HEK293T (cell line): ENCODE data around the gene RBM10.
A peak's percentile ranks its signal among the peaks of the same experiment; 100 is the strongest.

Experiments used
- CTCF ChIA-PET: fragments of 350-600 bp; formaldehyde crosslinking; extraction: SDS; loops from one replicate; lab custom pipeline; 2021; ENCODE audit warnings: antibody characterized with exemption, inconsistent platforms; lab: Yijun Ruan, JAX
- POLR2A ChIA-PET: fragments of 350-600 bp; formaldehyde crosslinking; extraction: SDS; loops from one replicate; lab custom pipeline; 2020; ENCODE audit warnings: antibody characterized with exemption, inconsistent platforms; lab: Yijun Ruan, JAX
- DNase-seq: peaks from one replicate; pipeline ENCODE4 v3.0.0; 2012; ENCODE audit warnings: mixed read lengths; ENCODE audit errors: extremely low spot score
- ARNT ChIP-seq: fragments of 450-650 bp; IDR thresholded peaks from 2 replicates; pipeline ENCODE4 v1.6.1; 2017; ENCODE audit warnings: mild to moderate bottlenecking
- BHLHE40 ChIP-seq: fragments of 450-650 bp; IDR thresholded peaks from 2 replicates; pipeline ENCODE4 v1.6.1; 2016; ENCODE audit warnings: mild to moderate bottlenecking, moderate library complexity, borderline replicate concordance
- CTBP1 ChIP-seq: fragments of 450-650 bp; IDR thresholded peaks from 2 replicates; pipeline ENCODE4 v1.6.1; 2016; ENCODE audit warnings: borderline replicate concordance
- ELF4 ChIP-seq: fragments of 450-650 bp; IDR thresholded peaks from 2 replicates; pipeline ENCODE4 v1.6.1; 2017; ENCODE audit warnings: antibody characterized with exemption
- FOXA1 ChIP-seq: fragments of 450-650 bp; IDR thresholded peaks from 2 replicates; pipeline ENCODE4 v1.6.1; 2016; ENCODE audit warnings: mild to moderate bottlenecking
- FOXK2 ChIP-seq: fragments of 450-650 bp; IDR thresholded peaks from 2 replicates; pipeline ENCODE4 v1.6.1; 2016; ENCODE audit warnings: mild to moderate bottlenecking
- FOXM1 ChIP-seq: fragments of 450-650 bp; IDR thresholded peaks from 2 replicates; pipeline ENCODE4 v1.6.1; 2017; ENCODE audit warnings: mild to moderate bottlenecking, borderline replicate concordance
- HDGF ChIP-seq: fragments of 450-650 bp; IDR thresholded peaks from 2 replicates; pipeline ENCODE4 v1.6.1; 2017; ENCODE audit warnings: antibody characterized with exemption, borderline replicate concordance
- L3MBTL2 ChIP-seq: fragments of 450-650 bp; conservative IDR thresholded peaks from 2 replicates; pipeline ENCODE4 v1.6.1; 2016; ENCODE audit warnings: mild to moderate bottlenecking
- LEF1 ChIP-seq: fragments of 450-650 bp; IDR thresholded peaks from 2 replicates; pipeline ENCODE4 v1.6.1; 2017; ENCODE audit warnings: mild to moderate bottlenecking, borderline replicate concordance
- NFRKB ChIP-seq: fragments of 450-650 bp; IDR thresholded peaks from 2 replicates; pipeline ENCODE4 v1.6.1; 2016; ENCODE audit warnings: mild to moderate bottlenecking, moderate library complexity
- SP1 ChIP-seq: fragments of 450-650 bp; IDR thresholded peaks from 2 replicates; pipeline ENCODE4 v1.6.1; 2017
- SUZ12 ChIP-seq: fragments of 450-650 bp; IDR thresholded peaks from 2 replicates; pipeline ENCODE4 v1.6.1; 2016; ENCODE audit warnings: mild to moderate bottlenecking
- TARDBP ChIP-seq: fragments of 450-650 bp; IDR thresholded peaks from 2 replicates; pipeline ENCODE4 v1.6.1; 2016
- ZNF384 ChIP-seq: fragments of 450-650 bp; IDR thresholded peaks from 2 replicates; pipeline ENCODE4 v1.6.1; 2016
- TF ChIP-seq, protein P1 (sequence below): fragments of 450-650 bp; IDR thresholded peaks from 2 replicates; pipeline ENCODE4 v1.6.1; 2016

Gene RBM10

DNA sequence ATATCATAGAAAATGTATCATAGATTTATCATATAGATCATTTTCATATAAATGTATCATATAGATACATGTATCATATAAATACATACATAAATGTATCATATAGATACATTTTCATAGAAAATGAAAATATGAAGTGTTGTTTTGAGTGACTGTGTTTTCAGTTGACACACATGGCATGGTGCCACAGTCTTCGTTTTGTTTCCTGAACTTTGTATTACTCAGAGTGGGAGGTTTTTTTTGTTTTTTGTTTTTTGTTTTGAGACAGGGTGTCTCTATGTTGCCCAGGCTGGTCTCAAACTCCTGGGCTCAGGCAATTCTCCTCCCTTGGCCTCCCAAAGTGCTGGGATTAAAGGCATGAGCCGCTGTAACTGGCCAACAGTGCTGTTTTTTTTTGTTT, 3.9 kb downstream of the RBM10 start:
- ChIA-PET CTCF (no interaction called here), POLR2A (no interaction called here)
- TF ChIP-seq HDGF: no peak
- TF ChIP-seq SUZ12: no peak
- no peak for TF ChIP-seq CTBP1
- no peak for TF ChIP-seq TARDBP
- TF ChIP-seq FOXA1: no peak
- no peak for TF ChIP-seq BHLHE40
- TF ChIP-seq, protein P1, sequence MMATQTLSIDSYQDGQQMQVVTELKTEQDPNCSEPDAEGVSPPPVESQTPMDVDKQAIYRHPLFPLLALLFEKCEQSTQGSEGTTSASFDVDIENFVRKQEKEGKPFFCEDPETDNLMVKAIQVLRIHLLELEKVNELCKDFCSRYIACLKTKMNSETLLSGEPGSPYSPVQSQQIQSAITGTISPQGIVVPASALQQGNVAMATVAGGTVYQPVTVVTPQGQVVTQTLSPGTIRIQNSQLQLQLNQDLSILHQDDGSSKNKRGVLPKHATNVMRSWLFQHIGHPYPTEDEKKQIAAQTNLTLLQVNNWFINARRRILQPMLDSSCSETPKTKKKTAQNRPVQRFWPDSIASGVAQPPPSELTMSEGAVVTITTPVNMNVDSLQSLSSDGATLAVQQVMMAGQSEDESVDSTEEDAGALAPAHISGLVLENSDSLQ: no peak
- no peak for TF ChIP-seq FOXM1
- TF ChIP-seq ELF4: no peak
- no peak for TF ChIP-seq ZNF384
- TF ChIP-seq ARNT: no peak
- DNase-seq: no peak

DNA sequence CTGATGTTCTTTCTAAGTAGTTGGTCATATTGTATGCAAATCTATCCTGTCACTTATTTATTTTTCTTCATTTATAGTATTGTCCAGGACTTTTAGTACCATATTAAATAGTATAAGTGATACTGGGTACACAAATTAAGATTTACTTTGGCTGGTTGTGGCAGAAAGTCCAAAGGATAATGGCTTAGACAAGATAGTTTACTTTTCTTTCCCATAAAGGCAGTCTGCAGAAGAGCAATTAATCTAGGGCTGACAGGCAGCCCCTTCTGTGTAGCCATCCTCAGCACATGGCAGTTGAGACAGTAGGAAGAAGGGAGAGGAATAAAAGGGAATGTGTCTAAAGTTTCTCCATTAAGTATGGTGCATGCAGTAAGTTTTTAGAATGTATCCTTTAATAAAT, 6.4 kb downstream of the RBM10 start:
- ChIA-PET POLR2A (interaction anchor here (1.0 to 2.3 kb wide), 2 partner anchors 10 to 23 kb away, joined by 3 to 8 read pairs; no protein-coding TSS in a partner anchor), CTCF (interaction anchor here (0.6 kb wide), 1 partner anchor 82 kb away, joined by 3 read pairs; no protein-coding TSS in a partner anchor)
- DNase-seq: no peak
- no peak for TF ChIP-seq NFRKB
- TF ChIP-seq SUZ12: no peak
- TF ChIP-seq BHLHE40: no peak
- TF ChIP-seq, protein P1: peak; percentile 61; the same call in 1 of the 2 replicates

DNA sequence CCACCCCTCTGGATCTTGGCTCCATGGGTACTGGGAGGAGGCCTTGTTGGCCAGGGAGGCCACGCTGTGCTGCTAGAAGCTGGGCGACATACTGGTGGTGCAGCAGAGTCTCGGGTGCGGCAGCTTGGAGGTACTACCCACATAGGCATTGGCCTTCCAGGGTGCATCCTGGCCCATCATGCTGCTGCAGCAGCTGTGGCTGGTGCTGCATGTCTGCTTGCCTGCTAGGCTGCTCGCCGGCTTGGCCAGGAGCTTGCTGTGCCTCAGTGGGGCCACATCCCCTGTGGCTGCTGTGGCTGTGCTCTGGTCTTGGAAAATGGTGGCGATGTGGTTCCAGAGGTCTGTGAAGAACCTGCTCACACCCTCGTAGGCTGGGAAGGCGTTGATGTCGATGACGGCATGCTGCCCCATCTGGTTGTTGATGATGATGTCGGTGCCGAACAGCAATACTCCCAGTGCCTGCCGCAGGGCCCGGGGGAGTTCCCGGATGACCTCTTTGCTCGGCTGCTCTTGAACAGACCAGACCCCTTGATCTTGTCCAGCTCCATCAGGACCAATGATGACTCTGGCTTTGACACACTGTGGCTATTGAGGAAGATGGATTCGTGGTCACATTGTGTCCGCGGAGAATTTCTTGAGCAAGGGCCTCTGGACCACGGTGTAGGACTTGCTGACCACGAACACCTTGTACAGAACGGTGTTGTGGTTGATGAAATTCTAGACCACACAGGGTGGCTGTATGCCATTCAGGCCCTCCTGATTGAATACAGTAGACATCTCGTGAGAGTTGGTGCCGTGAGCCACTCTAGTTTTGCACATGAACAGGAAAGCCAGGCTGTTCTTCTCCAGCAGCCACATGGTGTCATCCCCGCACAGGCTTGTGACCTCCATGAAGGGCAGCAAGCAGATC, 11.8 kb downstream of the RBM10 start:
- DNase-seq: peak; percentile 2
- POLR2A ChIA-PET: interaction anchor here (0.8 kb wide), 1 partner anchor 12 kb away, joined by 3 read pairs; the partner anchor contains the start of gene RBM10
- CTCF ChIA-PET: interaction anchor here (1.8 kb wide), 1 partner anchor 12 kb away, joined by 4 read pairs; the partner anchor contains the start of genes NDUFB11 and RBM10
- TF ChIP-seq, protein P1: no peak
- TF ChIP-seq BHLHE40 (no peak), NFRKB (no peak), ARNT (no peak), ELF4 (no peak), SP1 (no peak), LEF1 (no peak), FOXM1 (no peak), FOXK2 (no peak), L3MBTL2 (no peak), FOXA1 (no peak)

DNA sequence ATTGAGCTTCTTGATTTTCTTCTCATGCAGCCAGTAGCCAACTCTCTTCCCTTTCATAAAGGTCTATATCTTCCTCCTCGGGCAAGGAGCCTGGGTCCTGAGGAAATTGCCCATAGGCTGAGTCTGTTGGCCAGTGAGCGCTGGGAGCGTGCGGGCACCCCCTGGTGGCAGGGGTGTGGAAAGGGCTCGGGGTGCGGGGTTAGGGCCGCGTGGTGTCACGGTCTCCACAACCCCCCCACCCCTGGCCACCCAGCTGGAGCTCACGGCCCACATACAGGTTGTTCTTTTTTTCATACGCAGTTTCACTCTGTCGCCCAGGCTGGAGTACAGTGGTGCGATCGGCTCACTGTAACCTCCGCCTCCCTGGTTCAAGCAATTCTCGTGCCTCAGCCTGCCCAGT, 13.1 kb downstream of the RBM10 start:
- ChIA-PET POLR2A (interaction anchor here (1.0 kb wide), 1 partner anchor 13 kb away, joined by 3 read pairs; the partner anchor contains the start of genes NDUFB11 and RBM10), CTCF (interaction anchor here (1.8 kb wide), 1 partner anchor 13 kb away, joined by 4 read pairs; the partner anchor contains the start of genes NDUFB11 and RBM10)
- no peak for TF ChIP-seq ELF4
- TF ChIP-seq NFRKB: no peak
- TF ChIP-seq SP1: no peak
- no peak for TF ChIP-seq ZNF384
- no peak for TF ChIP-seq FOXK2
- no peak for TF ChIP-seq BHLHE40
- no peak for TF ChIP-seq ARNT
- no peak for TF ChIP-seq SUZ12
- no peak for TF ChIP-seq TARDBP
- no peak for TF ChIP-seq FOXM1
- TF ChIP-seq L3MBTL2: no peak
- TF ChIP-seq FOXA1: no peak
- TF ChIP-seq, protein P1: no peak
- DNase-seq: no peak

DNA sequence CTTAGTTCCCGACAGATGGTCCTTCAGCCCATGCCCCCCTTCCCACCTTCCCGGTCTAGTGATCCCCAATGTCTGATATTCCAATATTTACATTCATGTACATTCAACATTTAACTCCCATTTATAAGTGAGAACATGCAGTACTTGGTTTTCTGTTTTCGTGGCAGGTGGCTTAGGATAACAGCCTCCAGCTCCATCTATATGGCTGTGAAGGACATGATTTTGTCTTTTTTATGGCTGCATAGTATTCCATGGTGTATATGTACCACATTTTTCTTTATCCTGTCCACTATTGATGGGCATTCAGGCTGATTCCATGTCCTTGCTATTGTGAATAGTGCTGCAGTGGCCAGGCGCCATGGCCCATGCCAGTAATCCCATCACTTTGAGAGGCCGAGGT, 13.8 kb downstream of the RBM10 start:
- TF ChIP-seq BHLHE40: no peak
- TF ChIP-seq SP1: no peak
- no peak for TF ChIP-seq FOXK2
- no peak for TF ChIP-seq HDGF
- TF ChIP-seq ZNF384: no peak
- TF ChIP-seq ARNT: no peak
- no peak for TF ChIP-seq TARDBP
- no peak for TF ChIP-seq LEF1
- TF ChIP-seq NFRKB: no peak
- no peak for TF ChIP-seq FOXA1
- no peak for TF ChIP-seq SUZ12
- TF ChIP-seq, protein P1: no peak
- ChIA-PET POLR2A (no interaction called here), CTCF (no interaction called here)
- no peak for DNase-seq
